Myocyte (in vitro differentiated cells): Measurements from ENCODE around the gene IMMP2L. TPM values are rescaled to one million over a fixed set of nuclear protein-coding genes. Genes with fewer than 3 reads are reported as not detected.

Experiments
- DNase-seq: peaks from one replicate; pipeline ENCODE4 v3.0.0-alpha.2; 2012; ENCODE audit warnings: low read depth
- total RNA-seq: library from RNA; depleted of rRNA; stranded (reverse); fragments of >200 nt; gene quantifications from 2 replicates; pipeline ENCODE4 v1.2.3, GENCODE V29; 2014

IMMP2L gene
- total RNA-seq, 1 donor from 2014 or later = 12.8 TPM

DNA sequence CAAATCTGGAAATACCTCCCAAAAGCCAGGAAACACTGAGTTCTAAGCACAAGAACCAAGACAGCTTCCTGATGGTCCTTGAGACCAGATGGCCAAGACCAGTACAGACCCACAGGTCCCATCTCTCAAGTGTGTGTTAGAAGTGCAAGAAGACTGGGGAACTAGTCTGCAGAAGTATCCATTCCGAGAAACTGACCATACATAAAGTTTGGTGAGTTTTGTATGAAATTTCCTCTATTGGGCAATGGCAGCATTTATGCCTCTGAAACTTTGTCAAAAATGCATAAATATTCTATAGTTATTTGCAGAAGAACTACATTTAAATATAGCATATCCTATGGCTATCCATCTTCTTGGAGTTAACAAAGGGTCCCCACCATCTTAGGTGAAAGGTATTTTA lies 333.9 kb downstream of the IMMP2L start:
- no peak for DNase-seq

DNA sequence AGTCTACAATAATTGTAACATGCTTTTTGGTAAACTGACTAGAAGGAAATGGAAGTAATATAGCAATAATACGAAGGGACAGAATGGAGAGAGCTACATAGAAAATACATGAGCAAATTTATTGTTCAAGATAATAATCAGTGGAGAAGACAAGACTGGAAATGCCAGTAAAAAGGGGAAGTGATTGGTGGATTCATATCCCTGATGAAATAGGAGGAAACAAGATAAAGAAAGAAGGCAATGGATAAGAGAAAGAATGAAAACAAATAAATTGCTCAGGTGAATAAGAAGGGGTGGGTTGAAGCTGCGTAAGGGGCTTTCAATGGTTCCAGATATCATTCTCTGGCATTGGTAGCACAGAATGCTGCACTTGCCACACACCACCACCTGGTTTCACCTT lies 335.5 kb downstream of the IMMP2L start:
- no peak for DNase-seq

DNA sequence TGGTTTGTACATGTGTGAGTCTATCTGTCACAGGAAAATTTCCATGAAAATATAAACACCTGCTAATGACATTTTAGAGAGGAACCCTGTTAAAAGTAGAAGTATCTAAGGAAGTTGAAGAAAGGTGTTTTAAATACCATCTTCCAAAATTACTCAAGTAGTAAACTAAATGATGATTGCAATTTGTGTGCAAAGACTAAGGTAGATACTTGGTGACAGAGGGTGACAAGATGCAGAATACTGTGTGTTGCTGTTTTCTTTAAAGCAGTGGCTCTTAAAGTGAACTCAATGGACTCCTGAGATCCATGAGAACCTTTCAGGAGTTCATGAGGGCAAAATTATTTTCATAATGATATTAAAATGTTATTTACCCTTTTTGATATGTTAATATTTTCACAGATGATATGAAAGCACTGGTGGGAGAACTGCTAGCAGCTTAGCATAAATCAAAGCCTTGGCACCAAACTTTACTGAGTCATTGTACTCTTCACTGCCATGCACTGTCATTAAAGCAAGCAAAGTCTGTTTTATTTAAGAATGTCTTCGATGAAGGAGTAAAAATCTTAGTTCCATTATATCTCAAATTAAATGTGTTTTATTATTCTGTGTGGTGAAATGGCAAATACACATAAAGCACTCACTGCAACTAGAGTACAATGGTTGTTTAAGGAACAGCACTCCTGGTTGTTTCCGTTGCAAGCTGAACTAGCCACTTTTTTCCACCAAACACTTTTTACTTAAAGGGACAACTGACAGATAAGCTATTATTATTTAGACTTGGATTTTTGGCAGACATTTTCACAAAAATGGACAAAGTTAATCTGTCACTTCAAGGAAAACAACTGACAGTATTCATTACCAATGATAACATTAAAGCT lies 337.7 kb downstream of the IMMP2L start:
- no peak for DNase-seq

DNA sequence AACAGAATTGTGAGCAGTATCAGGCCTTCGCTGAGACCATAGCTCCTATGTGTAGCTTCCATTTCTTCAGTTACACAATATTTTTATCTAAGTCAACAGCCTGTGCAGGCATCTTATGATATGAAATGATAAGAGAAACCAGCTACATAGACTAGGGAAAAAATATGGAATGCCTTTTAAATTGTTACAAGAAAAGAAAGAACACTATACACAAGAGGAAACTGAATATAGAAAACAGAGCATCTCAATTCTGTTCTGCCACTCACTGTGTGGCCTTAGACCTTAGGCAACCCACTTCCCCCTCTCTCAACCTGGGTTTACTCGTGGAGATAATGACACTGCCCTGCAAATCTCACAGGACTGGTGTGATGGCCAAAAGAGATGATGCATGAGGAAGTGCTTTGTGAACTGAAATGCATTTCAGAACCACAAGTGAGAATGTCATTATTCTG lies 338.5 kb downstream of the IMMP2L start:
- DNase-seq = no peak

DNA sequence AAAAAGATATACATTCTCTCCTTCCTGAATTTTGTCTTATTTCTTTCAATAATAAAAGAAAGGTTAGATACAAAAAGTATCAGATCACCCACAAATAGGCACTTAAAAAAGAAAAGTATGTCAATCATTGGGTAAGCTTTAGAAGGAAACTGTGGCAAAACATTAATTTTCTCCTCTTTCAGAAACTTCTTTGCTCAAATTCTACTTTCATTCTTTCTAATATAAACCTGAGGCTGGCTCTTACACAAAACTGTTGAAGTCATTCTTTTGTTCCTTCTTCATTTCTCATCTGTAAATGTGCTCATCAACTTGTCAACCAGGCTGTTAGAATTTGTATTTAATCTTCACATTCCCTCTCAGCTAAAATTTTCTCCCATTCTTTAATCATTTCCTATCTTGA lies 346.7 kb downstream of the IMMP2L start:
- no peak for DNase-seq

DNA sequence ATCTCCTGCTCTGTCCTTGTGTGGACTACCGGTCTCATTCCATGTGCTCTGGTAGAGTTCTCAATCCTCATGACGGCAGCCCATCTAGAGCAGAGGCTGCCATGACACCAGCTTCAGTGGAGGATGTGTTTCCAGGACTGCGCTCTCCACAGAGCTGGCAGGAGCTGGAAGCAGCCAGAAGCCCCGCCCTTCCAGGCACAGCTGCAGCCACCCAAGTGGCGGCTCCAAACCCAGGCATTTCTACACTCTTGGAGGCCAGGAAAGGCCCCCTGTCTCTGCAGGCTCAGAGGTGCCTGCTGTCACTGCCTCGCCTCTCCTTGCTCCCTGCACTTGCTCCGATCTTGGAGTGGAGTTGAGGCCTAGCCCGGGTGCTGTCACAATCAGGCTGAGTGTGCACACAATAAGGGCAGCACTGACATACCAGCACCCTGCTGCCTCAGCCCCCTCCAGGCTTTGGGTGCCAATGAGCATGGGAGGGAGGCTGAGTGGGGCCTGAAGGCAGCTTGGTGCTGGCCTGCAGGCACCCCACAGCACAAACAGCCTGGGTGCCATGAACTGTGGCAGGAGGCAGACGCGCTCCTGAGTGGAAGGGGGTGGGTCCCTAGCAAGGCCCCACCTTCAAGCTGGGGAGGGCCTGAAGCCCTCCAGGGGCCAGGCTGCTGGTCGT lies 349.3 kb downstream of the IMMP2L start:
- peak; percentile 9 for DNase-seq

DNA sequence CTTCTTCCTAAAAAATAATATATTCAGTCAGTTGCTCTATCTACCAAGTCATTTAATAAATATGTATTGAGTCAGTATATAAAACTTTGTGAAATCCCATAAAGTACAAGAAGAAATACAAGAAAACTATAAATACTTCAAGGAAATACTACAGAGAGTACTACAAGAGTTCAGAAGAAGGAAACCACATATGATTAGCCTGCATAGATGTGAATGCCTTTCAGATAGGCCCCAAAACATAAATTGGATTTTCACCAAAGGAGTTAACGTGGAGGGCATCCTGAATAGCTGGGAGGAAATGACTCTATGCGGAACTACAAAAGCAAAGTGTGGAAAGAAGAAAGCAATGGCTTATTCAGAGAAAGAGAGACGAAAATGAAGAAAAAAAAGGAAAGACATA lies 351.3 kb downstream of the IMMP2L start:
- no peak for DNase-seq

DNA sequence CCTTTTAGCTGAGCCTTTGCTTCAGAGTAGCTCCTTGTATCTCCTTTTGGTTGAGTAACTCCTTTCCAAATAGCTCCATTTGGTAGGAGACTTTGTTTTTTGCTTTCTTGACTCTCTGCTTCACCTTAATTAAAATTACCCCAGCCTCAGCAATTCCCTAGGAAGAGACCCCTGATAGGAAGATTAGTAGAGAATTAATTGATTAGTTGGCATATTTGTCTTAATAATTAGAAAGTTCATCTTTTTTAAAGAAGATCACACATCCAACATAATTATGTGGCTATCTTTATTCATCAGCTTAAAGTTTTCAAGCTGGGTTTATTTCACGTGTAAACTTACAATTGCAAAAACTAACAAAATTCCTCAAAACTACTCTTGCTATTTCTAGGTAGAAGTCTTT lies 352.2 kb downstream of the IMMP2L start:
- DNase-seq = no peak

DNA sequence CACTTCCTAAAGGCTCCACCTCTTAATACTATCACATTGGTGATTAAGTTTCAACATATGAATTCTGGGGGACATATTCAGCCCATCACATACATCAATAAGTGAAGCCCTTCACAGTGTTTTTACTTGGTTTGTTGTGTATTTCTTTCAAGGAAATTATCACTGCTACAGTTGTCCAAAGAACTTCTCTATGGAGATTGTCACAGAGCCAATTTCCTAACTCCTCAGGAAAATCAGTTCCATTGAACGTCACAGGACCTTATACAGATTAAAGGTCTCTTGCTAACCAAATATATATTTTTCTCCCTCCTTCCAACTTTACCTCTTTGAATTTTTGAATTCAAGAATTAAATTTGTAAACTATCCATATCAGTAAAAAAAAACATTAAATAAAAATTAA lies 357.0 kb downstream of the IMMP2L start:
- DNase-seq = no peak

DNA sequence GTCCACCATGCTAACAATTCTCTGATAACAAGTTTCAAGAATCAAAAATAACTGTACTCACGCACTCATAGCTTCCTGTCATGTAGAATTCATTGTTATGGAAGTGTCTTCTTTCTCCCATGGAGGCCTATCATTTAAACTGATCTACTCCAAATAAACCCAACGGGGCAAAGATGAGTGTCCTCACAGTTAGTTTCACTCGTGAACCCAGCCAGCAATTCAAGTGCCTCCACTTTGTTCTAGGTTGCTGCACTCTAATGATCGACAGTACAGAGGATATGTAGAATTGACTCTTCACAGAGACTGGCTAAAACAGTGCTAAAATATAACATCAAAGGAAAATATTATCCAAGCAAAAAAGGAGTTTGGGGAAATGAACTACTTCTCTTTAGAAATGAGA lies 360.0 kb downstream of the IMMP2L start:
- no peak for DNase-seq

DNA sequence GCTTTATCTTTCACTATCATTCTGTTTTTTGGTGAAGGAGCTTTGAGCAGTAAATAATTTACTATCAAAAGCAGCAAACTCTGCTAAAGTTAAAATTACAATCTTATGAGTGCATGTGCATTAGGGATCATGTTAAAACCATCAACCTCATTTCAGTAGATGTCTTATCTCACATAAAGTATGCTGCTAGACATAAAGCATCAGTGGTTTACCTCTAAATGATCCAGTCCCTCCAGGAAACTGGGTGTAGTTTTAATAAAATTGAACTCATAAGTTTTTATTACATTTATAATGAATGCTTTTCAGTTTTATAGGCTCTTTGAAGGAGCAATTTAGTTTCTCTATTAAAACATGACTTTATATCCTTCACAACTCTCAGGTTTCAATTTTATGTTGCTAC lies 362.6 kb downstream of the IMMP2L start:
- DNase-seq = peak; percentile 13

DNA sequence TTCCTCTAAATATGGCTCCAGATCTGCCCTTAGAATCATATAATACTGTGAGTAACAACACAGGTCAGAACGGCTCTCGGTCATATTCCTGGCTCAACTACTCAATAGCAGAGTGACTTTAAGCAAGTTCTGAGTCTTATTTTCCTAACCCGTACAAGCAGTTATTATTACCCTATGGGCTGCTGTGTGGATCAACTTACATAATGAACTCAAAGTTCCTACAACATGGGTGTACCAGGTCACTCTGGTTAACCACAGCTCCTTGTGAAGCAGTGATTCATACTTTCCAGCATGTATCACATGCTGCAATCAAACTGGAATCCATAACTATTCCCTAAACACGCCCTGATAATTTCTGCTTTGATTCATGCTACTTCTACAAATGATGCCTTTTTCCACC lies 364.0 kb downstream of the IMMP2L start:
- peak; percentile 99 for DNase-seq

DNA sequence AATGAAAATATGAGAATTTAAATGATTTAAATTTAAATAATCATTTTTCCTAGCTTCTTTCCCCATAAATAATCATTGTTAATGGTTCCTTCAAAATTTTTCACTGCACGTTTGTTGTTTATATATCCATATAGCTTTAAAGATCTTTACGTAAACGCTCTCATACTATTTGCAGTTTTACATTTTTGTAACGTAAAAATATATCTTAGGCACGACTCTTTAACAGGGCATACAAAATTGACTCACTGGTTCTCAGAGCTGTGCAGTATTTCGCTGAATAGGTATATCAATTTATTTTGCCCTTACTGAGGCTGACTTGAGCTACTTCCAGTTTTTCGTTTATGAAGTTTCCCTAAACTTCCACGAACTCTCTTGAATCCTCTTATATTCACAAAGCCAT lies 365.6 kb downstream of the IMMP2L start:
- no peak for DNase-seq

DNA sequence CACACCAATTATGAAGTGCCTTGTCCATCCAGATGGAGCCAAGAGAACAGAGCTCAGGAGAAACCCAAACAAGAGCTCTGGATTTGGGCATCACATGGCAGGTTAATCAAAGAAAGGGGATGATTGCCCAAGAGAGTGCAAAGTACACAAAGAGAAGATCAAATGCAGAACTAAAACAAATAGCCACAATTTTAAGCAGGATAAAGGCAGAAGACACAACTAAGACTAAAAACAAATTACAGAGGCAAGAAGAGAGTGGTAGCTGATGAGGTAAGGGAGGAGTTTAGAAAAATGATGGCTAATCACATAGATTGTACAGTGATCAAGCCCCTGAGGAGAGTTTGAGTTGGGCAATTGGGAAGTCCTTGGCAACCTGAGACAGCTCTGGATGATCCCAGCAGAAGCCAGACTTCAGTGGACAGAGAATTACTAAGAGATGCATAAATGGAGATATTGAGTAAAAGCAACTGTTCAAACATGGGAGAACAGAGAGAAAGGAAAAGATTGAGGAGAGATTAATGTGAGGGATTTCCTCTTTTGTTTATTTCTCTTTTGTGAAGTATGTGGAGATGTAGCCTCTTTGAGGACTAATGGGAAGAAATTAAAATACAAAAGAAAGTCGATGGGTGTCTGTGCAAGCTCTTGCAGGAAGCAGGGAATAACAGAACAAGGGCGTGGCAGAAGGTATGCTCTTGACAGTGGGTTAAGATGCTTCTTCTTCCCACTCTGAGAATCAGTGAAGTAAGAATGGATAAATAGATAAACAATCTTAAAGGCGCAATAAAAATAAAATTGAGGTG lies 369.5 kb downstream of the IMMP2L start:
- DNase-seq = no peak

DNA sequence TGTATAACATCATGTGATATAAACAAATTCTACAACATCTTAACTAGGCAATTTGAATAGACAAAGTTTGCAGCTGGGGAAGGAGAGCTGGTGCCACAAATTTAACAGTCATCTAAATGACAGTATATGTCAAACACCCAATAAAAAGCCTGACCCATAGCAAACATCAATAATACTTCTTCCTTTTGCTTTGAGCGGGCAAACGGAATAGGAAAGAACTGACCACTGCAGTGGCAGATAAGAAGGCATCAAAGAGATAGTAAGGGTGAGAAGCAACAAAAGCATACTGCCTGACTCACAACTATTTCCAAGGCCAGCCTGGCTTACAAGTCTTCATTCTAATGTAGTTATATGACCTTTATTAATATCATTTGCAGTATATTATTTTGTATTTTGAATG lies 371.5 kb downstream of the IMMP2L start:
- DNase-seq = no peak

DNA sequence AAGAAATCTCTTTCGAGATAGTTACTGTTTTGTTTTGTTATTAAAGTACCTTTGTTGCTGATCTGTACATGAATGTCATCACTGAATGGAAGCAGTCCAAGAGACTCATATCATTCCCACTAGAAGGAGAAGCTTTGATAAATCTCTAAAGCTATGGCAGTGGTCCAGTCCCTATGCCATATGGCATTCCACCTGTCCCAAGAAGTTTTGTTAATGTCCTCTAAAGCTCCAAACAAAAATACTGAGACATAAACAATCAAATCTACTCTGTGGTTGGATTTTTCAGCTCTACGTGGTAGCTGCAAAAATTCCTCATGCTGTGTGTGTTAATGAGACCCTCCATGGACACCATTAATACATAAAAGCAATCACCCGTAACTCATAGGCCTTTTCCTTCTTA lies 377.3 kb downstream of the IMMP2L start:
- peak; percentile 3 for DNase-seq

DNA sequence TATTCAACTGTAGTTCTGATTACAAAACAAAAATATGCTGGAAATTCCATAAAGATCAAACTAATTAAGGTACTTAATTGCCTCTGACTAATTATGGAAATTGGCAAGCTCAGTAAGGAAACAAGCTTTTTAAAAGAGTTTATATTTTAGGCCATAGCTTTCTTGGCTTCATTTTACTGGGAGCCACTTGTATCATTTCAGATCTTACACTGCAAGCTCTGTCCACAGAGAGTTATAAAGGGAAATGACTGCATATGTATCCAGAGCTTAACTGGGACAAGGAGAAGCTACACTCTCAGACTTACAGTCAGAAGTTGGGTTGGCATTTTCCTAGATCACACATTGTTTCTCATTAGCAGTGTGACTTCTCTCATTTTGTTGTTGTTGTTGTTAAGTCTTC lies 379.0 kb downstream of the IMMP2L start:
- peak; percentile 45 for DNase-seq

DNA sequence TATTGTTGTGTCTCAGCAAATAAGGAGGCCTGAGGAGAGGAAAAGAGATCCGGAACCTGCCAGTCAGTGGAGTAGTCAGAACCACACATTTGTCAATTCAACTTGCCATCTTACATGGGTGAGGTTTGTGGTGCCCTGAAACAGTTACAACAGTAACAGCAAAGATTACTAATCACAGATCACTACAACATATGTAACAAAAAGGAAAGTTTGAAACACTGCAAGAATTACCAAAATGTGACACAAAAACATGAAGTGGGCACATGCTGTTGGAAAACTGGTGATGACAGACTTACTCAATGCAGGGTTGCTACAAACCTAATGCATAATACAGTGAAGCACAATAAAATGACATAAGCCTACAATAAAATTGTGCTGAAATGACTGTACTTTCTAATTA lies 382.0 kb downstream of the IMMP2L start:
- DNase-seq = no peak

DNA sequence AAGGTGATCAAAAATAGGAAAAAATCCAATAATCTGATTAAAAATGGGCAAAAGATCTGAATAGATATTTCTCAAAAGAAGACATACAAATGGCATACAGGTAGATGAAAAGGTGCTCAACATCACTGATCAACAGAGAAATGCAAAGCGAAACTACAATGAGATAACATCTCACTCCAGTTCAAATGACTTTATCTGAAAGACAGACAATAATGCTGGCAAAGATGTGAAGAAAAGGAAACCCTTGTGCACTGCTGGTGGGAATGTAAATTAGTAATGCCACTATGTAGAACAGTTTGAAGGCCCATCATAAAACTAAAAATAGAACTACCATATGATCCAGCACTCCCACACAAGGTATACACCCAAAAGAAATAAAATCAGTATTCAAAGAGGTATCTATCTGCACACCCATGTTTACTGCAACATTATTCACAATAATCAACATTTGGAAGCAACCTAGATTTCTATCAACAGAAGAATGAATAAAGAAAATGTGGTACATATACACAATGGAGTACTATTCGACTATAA lies 386.3 kb downstream of the IMMP2L start:
- DNase-seq = no peak

DNA sequence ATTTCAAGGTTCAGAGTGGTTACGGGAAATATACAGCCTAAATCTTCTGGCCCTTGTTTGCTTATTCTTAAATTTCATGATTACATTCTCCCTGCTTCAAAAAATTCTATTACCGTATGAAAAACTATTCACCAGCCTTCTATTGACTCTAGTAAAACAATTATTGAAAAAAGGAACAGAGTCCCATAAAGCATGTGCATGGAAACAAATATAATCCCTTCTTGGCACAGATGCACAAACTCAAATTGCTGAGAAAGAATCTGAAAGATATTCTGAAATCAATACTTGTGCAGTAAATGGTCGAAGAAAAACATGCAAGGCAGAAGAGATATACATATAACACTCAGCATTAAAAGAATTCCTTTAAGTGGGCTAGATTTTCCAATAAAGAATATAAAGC lies 387.8 kb downstream of the IMMP2L start:
- DNase-seq = no peak

DNA sequence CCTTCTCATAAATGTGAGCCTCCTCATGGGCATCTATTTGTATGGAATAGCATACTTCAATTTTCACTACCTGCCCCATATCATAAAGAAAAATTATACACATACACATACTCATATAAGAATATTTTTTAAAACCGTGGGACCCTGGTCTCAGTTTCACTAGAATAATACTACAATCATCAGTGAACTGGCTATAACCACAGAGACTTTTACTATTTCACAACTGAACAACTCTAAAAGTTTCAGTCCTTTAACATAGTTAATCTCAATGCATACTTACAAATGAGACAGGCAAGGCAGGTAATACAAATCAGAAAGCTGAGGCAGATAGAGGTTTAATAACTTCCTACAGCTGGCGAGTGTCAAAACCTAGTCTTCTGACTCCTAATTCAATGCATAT lies 388.3 kb downstream of the IMMP2L start:
- DNase-seq = no peak

DNA sequence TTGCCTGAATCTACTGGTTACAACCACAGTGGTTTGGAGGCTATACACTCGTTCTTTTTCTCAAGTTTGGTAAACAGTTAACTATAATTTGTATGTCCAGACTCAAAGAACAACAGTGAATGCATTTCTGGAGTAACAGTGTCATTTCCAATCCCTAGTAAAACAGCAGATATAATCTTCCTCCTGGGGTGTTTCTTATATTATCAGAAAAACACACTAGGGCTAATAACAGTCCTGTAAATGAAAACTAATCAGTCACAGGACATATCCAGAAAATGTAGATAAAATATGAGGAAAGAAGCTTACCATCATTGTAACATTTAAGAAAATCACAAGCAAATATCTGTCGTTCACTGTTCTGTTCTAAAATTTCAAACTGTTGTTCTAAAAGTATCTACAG lies 388.8 kb downstream of the IMMP2L start:
- DNase-seq = no peak
